ENCODE data around the gene OXNAD1.

The OXNAD1 gene

DNA sequence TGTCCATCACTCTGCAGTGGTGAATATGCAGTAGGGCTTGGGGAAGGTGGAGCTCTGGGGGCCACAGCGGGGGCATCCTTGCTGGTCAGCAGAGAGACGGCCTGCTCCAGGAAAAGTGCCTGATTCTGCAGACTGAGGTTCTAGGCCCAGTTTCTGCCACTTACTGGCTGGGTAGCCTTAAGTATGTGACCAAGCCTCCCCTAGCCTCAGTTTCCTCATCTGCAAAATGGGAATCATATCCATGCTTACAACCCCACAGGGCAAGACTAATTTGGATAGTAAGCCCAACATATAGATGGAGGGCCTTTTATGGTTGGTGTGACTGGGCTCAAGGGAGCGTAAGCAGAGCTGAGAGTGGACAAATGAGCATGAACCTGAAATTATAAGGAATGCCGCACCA, 60.8 kb downstream of the OXNAD1 start:
- DNase-seq (ENCODE audit: low spot score) (no peak), FAIRE-seq (no peak)

DNA sequence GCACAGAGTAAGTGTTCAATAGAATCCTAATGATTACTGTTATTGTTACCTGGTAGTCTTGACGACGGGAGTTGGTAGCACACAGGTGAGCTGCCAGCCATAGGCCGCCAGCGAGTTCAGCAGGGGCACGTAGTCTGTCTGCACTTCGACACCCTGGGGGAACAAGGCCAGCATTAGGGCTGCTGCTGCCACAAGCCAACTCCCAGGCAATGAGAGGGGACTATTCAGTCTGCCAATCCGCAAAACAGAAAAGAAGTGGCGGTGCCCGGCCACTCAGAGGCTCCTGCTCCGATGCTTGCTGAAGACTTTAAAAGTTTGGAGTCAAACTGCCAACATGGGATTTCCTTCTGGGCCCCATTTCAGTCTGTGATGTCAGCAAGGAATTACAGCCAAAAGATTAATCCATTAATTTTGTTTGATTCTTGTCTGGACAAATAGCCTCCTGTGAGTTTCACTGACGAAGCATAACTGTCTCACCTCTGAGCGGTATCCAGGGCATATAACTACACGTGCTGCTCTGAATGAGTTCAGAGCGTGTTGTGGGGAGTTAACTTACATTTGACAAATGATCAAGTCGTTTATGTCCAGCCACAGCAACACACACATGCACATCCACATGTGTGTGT, 61.8 kb downstream of the OXNAD1 start:
- DNase-seq (ENCODE audit: low spot score): no peak
- no peak for FAIRE-seq

DNA sequence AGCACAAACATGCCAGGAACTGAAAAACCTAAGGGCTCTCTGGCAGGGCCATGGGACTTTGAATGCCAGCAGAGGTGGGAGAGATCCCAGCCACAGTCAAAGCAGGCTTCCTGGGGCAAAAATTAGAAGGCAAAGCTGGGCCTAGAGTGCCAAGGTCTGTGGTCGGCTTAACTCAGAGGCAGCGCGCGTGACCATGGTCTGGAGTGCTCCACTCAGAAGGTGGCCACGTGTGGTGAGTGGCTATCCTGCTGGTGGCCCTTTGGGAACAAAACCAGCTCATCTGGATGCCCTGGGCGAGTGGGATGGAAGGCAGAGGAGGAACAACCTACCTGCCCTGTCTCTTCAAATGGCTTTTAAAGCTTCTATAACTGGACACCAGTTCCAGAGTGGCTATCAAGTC, 63.1 kb downstream of the OXNAD1 start:
- DNase-seq (ENCODE audit: low spot score) (no peak), FAIRE-seq (no peak)

DNA sequence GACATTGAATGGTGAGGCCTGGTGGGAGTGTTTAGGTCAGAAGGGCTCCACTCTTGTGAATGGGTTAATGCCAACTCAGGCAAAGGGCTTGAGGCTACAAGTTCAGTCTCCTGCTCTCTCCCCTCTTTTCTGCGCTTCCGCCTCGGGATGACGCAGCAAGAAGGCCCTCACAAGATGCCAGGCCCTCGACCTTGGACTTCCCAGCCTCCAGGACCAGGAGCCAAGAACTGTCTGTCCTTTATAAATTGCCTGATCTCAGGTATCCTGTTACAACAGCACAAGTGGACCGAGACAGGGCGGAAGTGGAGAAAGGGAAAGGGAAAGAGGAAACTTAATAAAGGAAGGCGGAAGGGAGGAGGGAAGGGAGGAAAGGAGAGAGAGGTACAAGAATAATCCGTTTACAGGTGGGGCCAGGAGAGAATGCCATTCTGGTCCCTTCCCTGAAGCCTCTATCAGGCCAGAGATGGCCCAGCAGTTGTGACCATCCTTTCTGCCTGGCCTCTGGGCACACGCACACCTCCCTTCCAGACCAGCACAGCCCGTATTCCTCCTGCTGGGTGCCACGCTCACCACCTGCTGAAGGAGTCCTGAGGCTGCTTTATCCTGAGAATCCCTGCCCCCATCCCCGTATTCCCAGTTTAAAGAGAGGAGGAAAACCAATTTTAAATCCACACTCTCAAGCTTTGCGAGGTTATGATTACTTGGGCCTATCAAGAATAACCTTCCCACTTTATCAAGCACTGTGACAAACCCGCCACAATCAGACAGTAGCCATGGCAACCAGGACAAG, 64.2 kb downstream of the OXNAD1 start:
- DNase-seq (ENCODE audit: low spot score) (no peak), FAIRE-seq (no peak)

DNA sequence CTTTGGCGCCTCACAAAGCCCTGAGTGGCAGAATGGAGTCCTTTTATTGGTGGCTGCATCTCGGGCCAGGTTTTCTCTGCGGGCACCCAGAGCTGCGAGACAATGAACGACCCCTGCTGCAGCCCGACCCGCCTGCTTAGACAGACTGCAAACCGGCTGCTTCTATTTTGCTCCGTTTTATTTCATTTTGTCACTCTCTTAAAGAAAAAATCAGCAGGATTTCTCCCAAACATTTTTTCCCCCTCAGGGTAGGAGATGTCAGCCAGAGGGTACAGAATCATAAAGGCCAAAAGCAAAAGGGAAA, 64.8 kb downstream of the OXNAD1 start:
- FAIRE-seq (no peak), DNase-seq (ENCODE audit: low spot score) (no peak)

DNA sequence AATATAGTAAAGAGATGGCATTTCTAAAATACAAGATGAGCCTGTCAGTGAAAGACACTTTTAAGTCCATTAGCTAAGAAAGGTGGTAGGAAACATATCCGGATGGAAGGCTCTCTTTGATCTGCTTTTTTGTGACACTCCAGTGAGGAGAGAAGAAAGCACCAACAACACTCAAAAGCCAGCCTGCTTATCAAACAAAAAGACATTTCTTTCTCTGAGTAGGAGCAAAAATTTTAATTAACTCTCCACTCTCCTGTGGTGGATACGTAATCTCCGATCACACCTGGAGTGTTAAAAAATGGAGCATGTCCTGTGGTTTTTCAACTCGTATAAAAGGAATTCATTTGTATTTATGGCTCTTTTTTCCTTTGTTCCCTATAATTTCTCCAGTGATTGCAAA, 65.3 kb downstream of the OXNAD1 start:
- no peak for FAIRE-seq
- DNase-seq (ENCODE audit: low spot score): no peak

DNA sequence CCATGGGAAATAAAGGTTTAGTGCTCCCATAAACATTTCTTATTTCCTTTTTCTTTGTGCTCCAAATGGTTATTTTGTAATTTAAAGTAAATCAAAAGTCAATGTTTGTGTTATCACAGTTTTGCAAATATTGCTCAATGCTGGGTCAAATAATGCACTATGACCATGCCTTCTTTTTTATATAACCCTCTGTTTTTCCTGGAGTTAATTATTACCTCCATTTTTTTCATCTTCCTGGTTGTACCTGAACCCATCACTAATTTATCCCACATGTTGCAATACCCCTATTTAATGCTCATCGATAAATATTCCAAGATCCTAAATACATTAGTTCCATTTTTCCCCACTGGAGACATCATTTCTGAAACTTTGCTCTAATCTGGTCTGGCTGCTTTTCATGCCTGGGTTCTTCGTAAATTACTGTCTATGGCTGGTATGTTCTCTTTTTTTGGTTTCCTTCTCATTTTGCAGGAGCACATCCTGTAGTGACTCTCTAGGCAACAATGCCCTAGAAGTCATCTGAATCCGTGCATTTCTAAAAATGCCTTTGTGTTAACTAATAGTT, 66.4 kb downstream of the OXNAD1 start:
- DNase-seq (ENCODE audit: low spot score): no peak
- FAIRE-seq: no peak

DNA sequence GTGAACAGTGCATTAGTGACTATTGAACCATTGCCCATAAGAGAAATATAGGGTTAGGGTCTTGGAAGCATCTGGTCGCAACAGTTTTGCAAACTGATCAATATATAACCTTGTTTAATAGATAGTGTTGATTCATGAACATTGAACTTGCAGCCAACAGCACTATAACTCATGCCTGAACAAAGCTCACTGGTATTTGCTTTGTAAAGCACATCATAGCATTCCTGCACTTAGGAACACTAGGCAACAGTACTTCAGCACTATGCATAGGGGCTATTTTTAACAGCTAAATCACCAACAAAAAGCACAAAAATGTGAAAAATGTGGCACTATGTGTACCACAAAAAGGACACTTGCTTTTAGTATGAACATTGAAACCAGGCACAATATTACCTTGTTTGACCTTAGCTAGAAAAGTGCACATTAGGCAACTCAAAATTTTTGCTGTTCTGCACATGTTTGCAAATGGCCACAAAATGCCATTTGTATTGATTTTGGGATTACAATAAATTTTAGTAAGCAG, 68.0 kb downstream of the OXNAD1 start:
- no peak for DNase-seq (ENCODE audit: low spot score)
- no peak for FAIRE-seq

DNA sequence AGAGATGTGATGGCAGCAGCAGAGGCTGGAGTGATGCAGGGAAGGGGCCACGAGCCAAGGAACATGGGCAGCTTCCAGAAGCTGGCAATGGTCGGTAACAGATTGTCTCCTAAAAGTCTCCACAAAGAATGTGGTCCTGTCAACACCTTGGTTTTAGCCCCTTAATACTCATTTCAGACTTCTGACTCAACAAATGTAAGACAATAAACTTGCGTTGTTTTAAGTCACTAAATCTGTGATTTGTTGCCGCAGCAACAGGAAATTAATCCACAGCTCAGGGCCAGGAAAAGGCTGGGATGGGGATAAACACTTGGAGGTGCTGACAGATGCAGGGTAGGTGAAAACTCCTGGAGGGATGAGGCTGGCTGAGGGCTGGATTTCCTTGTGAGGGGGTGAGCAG, 69.9 kb downstream of the OXNAD1 start:
- FAIRE-seq (no peak), DNase-seq (ENCODE audit: low spot score) (no peak)

DNA sequence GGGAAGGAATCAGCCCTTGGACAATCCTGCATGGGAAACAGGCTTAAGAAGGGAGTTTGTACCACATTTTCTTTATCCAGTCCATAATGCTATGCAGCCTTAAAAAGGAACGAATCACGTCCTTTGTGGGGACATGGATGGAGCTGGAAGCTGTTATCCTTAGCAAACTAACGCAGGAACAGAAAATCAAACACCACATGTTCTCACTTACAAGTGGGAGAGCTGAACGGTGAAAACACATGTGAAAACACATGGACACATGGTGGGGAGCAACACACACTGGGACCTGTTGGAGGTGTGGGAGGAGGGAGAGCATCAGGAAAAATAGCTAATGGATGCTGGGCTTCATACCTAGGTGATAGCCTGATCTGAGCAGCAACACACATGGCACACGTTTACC, 70.3 kb downstream of the OXNAD1 start:
- FAIRE-seq (no peak), DNase-seq (ENCODE audit: low spot score) (no peak)

DNA sequence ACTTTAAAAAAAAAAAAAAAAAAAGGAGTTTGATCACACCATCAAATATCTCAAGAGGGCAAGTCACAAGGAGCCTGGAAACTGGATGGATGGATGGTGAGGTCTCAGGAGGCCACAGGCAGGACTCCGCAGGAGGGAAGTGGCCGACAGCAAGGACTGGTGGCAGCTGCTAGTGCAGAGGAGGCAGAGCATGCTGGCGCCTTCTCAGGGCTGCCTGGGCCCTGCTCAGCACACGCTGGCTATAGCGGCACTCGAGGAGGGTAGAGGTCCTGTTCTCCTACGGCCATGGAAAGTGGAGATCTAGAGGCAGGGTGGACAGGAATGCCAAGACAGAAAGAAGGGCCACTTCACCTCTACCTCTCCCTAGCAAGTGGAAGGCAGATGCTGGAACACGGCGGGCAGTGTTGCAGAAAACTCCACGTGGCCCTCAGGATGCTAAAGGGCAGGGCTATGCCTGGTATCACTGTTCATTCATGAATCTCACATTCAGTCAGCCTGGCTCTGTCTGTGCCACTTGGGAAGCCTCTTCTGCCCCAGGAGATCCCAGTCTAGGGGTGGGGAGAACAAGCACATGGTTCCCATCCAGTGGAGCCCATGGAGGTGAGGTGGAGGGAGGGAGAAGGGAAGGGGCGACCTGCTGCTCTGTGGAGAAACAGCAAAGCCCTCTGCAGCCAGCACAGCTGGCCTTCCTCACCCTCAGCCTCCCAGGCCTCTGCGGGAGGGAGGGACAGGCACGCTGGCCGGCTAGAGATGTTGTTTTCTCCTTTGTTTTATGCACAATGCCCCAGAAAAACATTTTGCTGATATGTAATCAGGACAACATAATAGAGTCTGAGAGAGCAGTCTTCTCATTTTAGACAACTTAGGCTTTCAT, 71.0 kb downstream of the OXNAD1 start:
- FAIRE-seq: no peak
- DNase-seq (ENCODE audit: low spot score): no peak

DNA sequence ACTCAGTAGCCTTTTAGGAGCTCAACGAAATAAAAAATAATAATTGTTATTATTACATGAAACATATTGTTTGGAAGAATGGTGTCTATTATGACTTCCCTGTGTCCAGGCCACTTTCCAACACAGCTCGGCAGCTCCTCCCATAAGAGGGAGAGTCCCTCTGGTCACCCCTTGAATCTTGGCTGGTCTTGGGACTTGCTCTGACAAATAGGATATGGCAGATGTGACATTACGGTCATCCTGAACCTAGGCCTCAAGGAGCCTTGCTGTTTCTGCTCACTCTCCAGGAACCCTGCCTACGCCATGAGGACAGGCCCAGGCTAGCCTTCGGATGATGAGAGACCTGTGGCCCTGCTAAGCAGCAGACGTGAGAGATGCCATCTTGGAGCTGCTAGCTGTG, 71.8 kb downstream of the OXNAD1 start:
- FAIRE-seq: no peak
- DNase-seq (ENCODE audit: low spot score): no peak

DNA sequence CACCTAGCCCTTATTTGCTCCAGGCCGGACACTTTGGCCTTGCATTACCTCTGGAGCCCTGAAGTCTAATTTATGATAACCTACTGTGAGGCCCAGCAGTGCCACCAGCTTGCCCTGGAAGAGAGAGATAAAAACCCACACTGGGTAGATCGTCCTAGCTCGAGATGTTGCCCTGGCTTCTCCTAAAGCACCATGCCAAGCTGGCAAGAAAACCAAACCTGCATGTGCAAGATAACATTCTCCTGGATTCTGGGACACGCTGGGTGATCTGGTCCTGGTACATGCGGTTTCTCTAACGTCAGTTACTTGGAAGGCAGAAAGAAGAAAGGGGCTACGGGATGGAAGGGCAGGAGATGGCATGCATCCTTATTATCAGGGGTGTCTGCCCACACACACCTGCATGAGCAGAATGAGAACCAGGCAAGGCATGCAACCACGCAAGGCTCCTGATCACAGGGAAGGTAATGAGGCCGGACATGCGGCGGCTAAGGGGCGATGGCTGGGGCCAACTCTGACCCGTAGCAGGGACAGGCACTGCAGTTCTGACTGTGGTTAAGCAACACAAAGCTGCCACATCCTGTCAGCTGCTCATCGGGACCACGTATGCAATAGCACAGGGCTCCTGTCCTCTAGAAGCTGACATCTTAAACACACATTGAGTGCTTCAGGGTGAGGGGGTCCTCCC, 73.0 kb downstream of the OXNAD1 start:
- no peak for DNase-seq (ENCODE audit: low spot score)
- no peak for FAIRE-seq

DNA sequence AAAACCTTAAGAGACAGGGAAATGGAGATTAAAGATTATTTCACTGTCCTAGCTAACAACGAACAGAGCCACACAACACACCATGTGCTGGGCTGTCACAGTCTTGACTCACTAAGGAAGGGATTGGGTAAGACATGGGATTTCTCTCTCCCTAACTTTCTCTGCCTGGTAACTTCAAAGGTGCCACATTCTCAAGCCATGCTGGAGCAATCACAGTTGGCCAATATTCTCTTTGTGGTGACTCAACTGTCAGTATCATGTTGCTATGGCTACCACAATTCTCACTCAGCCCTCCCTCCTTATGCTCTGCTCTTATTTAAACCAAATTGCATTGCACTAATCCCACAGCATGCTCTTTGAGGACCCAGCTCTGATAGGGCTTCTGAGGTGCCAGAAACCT, 74.0 kb downstream of the OXNAD1 start:
- DNase-seq (ENCODE audit: low spot score): peak; percentile 56

DNA sequence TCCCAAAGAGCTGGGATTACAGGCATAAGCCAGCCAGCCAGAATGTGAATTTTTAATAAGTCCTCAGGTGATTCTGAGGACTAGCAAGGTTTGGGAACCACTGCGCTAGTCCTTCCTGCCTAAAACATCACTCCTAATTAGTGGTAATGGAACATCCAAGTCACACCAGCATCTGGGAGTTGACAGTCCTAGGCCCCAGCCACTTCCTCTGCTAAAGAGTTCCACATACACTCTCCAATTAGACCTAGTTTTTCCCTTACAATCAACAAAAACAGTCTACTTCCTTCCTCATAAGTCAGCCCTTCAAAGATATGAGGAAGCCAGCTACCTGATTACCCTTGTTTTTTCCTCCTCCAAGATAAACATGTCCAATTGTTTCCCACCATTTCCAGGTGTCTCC, 78.1 kb downstream of the OXNAD1 start:
- FAIRE-seq (no peak), DNase-seq (ENCODE audit: low spot score) (no peak)

More for the DNA sequence above, 74.0 kb downstream of the OXNAD1 start:
- FAIRE-seq: no peak

DNA sequence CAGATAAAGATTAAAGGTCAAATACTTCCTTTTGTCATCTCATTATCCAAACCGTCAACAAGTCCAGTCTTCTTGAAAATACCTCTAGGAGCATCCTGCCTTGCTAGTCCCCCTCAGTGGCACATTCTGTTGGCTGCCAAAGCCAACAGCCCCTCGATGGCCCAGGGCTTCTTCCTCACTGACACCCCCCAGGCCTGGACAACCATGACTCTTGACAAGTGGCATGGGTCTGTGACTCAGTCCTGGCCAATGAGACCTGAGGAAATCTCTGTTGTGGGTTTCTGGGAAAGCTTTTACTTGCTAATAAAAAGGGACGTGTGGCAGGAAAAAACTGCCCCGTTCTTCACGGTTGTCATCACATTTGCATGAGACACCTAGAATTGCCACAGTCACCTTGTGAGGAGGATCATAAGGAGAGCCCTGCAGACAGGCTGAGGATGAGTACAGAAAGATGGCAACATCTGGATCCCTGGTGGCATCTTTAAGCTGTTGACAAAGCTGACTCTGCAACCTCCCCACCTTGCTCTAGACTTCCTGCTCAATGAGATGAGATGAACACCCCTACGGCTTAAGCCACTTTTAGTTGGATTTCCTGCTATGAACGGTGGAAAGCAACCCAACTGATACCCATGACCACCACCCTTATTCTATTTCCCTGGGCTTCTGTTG, 81.5 kb downstream of the OXNAD1 start:
- DNase-seq (ENCODE audit: low spot score): no peak
- no peak for FAIRE-seq

DNA sequence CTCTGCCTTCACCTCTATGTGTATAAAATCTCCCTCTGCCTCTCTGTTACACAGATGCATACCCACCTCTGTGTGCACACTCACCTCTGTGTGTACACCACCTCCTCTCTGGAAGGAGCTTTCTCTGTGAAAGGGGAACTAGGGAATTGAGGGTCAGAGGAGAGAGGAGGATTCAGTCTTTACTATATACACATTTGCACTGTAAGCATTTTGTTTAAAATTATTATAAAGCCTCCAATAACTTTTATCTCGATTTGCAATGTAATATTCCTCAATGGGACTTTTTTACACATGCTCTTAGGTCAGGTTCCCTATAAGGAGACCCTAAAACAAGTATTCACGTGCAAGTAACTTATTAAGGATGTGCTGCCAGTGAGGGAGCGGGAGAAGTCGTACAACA, 82.5 kb downstream of the OXNAD1 start:
- FAIRE-seq: no peak
- DNase-seq (ENCODE audit: low spot score): no peak

DNA sequence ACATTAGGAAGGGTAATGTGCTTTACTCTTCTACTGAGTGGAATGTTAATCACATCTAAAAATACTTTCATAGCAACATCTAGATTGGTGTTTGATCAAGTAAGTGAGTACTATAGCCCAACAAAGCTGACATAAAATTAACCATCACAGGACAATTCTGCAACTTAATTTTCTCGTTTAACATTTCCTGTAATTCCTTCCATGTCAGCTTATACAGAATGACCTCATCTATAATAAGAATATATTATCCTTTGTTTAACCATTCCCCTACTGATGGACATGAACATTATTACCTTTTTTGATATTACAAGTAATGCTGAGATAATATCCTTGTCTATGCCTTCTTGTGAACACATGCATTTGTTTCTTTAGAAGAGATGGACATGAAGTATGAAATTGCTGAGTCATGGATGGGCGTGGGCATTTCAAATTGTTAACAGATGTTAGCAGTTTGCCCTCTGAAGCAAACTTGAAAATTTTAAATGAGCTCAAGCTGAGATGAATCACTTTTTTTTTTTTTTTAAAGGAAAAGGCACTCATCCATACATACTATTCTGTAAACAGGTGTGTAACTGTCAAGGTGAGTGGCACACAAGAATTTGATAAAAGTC, 85.1 kb downstream of the OXNAD1 start:
- FAIRE-seq (no peak), DNase-seq (ENCODE audit: low spot score) (no peak)

DNA sequence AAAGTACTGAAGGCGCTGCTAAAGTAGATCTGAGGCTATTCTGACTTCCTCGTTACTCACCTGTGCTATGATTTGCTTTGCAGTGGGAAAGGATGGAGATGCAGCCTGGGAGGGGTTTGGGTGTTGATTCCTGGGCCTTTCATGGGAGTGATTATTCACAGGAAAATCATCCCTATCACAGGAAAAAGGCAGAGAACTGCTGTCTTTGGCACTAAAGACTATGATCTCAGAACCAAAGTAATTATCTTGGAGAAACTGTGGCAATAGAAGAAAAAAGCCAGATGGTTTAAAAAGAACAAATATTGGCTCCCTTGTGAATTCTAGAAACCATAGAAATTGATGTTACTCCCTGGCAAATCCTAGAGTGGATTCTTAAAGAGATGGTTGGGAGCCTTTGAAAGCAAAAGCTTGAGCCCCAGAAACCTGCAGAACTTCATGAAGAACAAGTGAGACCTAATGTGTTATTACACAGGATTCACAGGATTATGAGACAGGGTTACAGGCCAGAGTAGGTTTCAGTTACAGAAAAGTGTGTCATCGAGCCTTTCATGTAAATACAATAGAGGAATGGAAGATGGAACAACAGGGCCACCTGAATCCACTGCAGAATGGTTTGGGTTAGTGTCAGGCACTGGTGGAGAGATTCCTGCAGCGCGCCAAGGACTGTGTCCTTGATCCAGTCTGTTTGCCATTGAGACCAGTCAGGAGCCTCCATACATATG, 85.7 kb downstream of the OXNAD1 start:
- no peak for FAIRE-seq
- DNase-seq (ENCODE audit: low spot score): no peak

DNA sequence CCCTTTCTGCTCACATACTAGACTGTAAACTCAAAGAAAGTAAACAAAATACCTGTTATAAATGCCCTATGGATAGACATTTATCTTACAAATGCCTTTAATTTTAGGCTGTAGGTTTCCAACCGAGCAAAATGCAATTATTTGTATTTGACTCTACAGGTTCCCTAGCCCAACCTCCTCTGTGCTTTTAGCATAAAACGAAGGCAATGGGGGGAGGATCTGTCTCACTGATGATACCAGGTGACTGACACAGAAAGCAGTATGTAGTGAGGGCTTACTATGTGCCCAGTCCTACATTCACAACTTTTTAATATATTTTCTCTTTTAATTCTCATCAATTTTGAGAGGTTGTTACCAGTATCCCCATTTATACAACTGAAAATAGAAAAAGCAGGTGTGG, 87.4 kb downstream of the OXNAD1 start:
- DNase-seq (ENCODE audit: low spot score) (no peak), FAIRE-seq (no peak)

Data from RCC 7860 (cell line).